HFFc6 (cell line): ENCODE data around the gene SMTNL2. TPM values are rescaled to one million over a fixed set of nuclear protein-coding genes. Genes with fewer than 3 reads are reported as not detected.

Experiments used
- DNase-seq: peaks from one replicate; pipeline ENCODE4 v3.0.0-alpha.2; 2018
- H3K27ac Mint-ChIP-seq: 2 replicates; pipeline ENCODE4 v1.8.0; 2020; ENCODE audit warnings: mild to moderate bottlenecking, mixed read lengths
- H3K27me3 Mint-ChIP-seq: 2 replicates; pipeline ENCODE4 v1.8.0; 2021; ENCODE audit warnings: mild to moderate bottlenecking, moderate library complexity, mixed read lengths; ENCODE audit not compliant: insufficient read depth
- H3K36me3 Mint-ChIP-seq: 2 replicates; pipeline ENCODE4 v1.8.0; 2021; ENCODE audit warnings: low read depth, mixed read lengths
- H3K4me1 Mint-ChIP-seq: 2 replicates; pipeline ENCODE4 v1.8.0; 2020; ENCODE audit warnings: low read depth, mixed read lengths
- H3K4me3 Mint-ChIP-seq: 2 replicates; pipeline ENCODE4 v1.8.0; 2020; ENCODE audit warnings: mild to moderate bottlenecking, moderate library complexity, mixed read lengths
- H3K9me3 Mint-ChIP-seq: 2 replicates; pipeline ENCODE4 v1.8.0; 2020; ENCODE audit warnings: mild to moderate bottlenecking, mixed read lengths
- total RNA-seq, 6 experiments: library from RNA; stranded (reverse); fragmentation: NEBNext Ultra II Directional; extraction: Animal tissue kit (Norgen Biotek cat#: 25700); gene quantifications; 2 replicates in 1 of 6; 3 replicates in 5 of 6; pipeline ENCODE4 v1.2.3, GENCODE V29; 2021
- TF ChIP-seq, protein P1 (sequence below): fragments of 200-600 bp; sonication (generic); IDR thresholded peaks from 2 replicates; pipeline ENCODE4 v1.5.0; 2021; ENCODE audit warnings: antibody characterized with exemption, mild to moderate bottlenecking

Gene SMTNL2
- total RNA-seq, 6 experiments from 2014 or later: not detected

DNA sequence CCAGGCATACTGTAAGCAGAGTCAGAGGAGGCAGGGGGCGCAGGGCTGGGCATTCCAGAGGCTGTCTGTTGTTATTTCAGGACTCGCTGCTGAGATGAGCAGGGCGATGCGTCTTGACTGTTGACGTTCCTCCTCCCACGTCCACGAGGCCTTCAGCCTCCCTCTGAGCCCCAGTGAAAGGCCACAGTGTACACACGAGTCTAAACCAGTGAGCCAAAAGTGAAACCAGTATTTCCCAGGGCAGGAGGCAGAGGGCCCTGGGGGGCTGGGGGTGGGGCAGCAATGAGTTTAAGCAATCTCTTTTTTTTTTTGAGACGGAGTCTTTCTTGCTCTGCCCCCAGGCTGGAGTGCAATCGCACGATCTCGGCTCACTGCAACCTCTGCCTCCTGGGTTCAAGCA lies 21.5 kb downstream of the SMTNL2 start:
- no peak overlapping the region; the same call in 1 of the 2 replicates for H3K4me3 Mint-ChIP-seq
- no peak overlapping the region for H3K27ac Mint-ChIP-seq
- H3K4me1 Mint-ChIP-seq: peaks cover 6% of the 10 kb centered on the region; the same call in 1 of the 2 replicates
- no peaks in the 10 kb centered on the region for H3K9me3 Mint-ChIP-seq
- peaks cover 46% of the 10 kb centered on the region for H3K27me3 Mint-ChIP-seq
- H3K36me3 Mint-ChIP-seq: no peaks in the 10 kb centered on the region
- DNase-seq: no peak
- TF ChIP-seq, protein P1, sequence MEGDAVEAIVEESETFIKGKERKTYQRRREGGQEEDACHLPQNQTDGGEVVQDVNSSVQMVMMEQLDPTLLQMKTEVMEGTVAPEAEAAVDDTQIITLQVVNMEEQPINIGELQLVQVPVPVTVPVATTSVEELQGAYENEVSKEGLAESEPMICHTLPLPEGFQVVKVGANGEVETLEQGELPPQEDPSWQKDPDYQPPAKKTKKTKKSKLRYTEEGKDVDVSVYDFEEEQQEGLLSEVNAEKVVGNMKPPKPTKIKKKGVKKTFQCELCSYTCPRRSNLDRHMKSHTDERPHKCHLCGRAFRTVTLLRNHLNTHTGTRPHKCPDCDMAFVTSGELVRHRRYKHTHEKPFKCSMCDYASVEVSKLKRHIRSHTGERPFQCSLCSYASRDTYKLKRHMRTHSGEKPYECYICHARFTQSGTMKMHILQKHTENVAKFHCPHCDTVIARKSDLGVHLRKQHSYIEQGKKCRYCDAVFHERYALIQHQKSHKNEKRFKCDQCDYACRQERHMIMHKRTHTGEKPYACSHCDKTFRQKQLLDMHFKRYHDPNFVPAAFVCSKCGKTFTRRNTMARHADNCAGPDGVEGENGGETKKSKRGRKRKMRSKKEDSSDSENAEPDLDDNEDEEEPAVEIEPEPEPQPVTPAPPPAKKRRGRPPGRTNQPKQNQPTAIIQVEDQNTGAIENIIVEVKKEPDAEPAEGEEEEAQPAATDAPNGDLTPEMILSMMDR: no peak

DNA sequence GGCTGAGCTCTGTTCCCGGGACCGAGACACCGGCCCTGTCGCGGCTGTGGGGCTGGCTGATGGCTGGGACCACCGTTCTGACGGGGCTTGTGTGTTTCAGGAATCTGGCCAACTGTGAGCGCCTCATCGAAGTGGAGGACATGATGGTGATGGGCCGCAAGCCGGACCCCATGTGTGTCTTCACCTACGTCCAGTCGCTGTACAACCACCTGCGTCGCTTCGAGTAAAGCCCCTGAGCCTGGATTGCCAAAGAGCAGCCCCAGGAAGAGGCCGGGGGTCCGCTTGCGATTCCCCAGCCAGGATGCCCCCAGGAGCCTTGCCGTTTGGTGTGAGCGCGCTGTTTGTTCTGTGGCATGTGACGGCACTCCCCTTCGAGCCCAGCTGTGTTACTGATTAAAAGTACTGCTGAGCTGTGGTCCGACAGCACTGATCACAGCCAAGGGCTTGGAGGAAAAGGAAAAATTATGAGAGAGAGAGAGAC lies 23.0 kb downstream of the SMTNL2 start:
- H3K36me3 Mint-ChIP-seq: no peaks in the 10 kb centered on the region
- no peaks in the 10 kb centered on the region for H3K9me3 Mint-ChIP-seq
- TF ChIP-seq, protein P1: no peak
- peaks cover 48% of the 10 kb centered on the region for H3K27me3 Mint-ChIP-seq
- no peak overlapping the region for H3K27ac Mint-ChIP-seq
- H3K4me3 Mint-ChIP-seq: peak overlapping the region; percentile 4; the same call in 1 of the 2 replicates
- peaks cover 6% of the 10 kb centered on the region; the same call in 1 of the 2 replicates for H3K4me1 Mint-ChIP-seq
- no peak for DNase-seq

DNA sequence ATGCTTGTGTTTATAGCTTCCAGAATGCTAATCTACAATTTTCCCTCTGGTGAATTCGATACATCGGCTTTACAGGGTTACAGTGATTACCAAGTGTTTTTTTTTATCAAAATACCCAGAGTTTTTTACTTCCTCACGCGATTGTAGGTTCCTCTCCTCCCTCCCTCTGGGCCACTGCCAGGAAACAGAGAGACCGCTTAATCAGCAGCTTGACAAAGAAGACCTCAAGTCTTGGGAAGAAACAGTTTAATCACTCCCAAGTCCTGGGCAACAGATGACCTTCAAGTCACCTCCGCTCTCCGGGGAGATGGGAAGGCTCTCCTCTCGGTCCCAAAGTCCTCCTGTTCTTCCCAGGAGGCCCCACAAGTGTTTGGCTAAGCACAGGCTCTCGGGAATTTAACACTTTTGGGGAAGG lies 23.5 kb downstream of the SMTNL2 start:
- TF ChIP-seq, protein P1: no peak
- Mint-ChIP-seq H3K4me1 (peaks cover 6% of the 10 kb centered on the region; the same call in 1 of the 2 replicates), H3K27ac (no peak overlapping the region), H3K9me3 (no peaks in the 10 kb centered on the region), H3K36me3 (no peaks in the 10 kb centered on the region), H3K4me3 (peak overlapping the region; percentile 4; the same call in 1 of the 2 replicates), H3K27me3 (peaks cover 53% of the 10 kb centered on the region)
- peak; percentile 32 for DNase-seq

DNA sequence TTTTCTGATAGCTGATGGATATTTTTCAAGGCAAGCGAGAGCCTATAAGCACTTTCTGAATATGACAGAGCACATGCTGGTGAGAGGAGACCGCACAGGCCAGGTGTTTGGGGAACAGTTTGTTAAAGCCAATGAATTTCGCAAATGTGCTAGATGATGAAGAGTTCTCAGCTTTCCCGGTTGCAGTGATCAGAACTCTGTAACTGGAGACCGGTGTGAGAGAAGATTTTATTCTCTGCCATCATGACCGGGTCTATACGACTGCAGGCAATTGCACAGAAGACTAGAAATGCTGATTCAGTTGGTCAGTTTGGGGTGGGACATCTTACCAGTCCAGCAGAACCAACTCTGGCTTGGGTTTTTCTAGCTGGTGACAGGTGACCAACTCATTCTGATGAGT lies 25.4 kb downstream of the SMTNL2 start:
- no peaks in the 10 kb centered on the region for H3K36me3 Mint-ChIP-seq
- no peaks in the 10 kb centered on the region for H3K9me3 Mint-ChIP-seq
- H3K4me3 Mint-ChIP-seq: no peak overlapping the region
- peaks cover 6% of the 10 kb centered on the region; the same call in 1 of the 2 replicates for H3K4me1 Mint-ChIP-seq
- peaks cover 52% of the 10 kb centered on the region for H3K27me3 Mint-ChIP-seq
- TF ChIP-seq, protein P1: no peak
- no peak for DNase-seq
- no peak overlapping the region for H3K27ac Mint-ChIP-seq

DNA sequence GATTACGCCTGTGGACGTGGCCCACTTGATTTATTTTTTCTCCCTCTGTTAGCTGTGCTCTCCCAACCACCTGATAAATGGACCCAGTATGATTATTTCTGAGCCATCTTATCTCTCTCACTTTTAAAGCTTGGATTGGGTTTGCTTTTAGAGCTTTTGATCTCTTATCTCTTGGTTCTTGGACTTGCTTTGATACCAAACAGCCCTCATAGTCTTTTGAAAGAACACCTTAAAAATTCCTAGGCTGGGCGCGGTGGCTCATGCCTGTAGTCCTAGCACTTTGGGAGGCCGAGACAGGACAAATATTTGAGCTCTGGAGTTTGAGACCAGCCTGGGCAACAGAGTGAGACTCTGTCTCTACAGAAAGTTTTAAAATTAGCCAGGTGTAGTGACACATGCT lies 25.8 kb downstream of the SMTNL2 start:
- peaks cover 6% of the 10 kb centered on the region; the same call in 1 of the 2 replicates for H3K4me1 Mint-ChIP-seq
- peaks cover 52% of the 10 kb centered on the region for H3K27me3 Mint-ChIP-seq
- H3K9me3 Mint-ChIP-seq: no peaks in the 10 kb centered on the region
- no peak for DNase-seq
- TF ChIP-seq, protein P1: no peak
- no peak overlapping the region for H3K4me3 Mint-ChIP-seq
- H3K36me3 Mint-ChIP-seq: no peaks in the 10 kb centered on the region
- no peak overlapping the region for H3K27ac Mint-ChIP-seq
